ENCODE results near the gene FTSJ3. TPM values are rescaled to one million over a fixed set of nuclear protein-coding genes. Genes with fewer than 3 reads are reported as not detected.

FTSJ3 gene
- total and polyA plus RNA-seq, 5 donors from 2014 or later: 19.9 to 39.4 (median 24.9) TPM

DNA sequence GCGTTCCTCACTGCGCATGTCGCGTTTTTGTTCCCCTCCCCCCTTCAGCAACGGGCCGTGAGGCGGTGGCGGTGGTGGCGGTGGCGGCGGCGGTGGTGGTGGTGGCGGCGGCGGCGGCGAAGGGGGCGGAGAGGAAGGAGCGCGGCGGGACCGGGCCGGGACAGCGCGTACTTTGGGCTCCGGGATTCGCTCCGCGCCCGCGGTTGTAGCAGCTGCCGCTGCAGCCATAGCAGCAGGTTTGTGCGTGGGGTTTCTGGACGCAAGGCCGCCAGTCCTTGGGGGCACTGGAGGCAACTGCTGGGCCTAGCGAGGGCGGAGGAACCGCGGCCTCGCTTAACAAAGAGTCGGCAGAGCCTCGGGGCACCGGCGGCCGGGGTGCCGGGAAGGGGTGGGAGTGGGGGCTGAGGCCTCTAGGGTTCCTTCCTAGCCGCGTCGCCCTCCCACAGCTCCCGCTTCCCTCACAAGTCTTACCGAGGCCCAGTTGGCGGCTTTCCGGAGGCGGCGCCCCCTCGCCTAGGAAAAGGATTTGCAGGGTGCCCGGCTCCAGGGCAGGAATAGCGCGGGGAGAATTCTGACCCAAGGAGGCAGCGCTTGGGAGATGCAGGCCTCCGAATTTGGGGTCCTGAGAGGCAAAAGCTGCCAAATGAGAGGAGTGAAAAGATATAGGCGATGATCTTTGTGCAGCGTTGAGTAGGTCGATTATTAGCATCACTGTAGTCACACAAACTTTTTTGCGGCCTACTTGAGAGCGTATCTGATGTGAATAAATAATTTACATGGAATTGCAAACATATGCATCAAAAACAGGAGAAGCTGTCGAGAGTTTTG, 53.1 kb downstream of the FTSJ3 start, which contains the start of gene DDX42:
Gene DDX42 (plus strand): TSS at position 30 of the 828 bp plus-strand sequence. CDS start 12,880 bp downstream, outside the sequence.
- peaks cover 9% of the 10 kb centered on the region for H3K36me3 Mint-ChIP-seq
- H3K27me3 Mint-ChIP-seq: no peaks in the 10 kb centered on the region
- H3K27ac Mint-ChIP-seq: peak within 1 kb of the TSS; percentile 98 to 99 (median 99)
- Histone ChIP-seq H3K27ac (ENCODE audit: insufficient read depth, low read length, poor library complexity, severe bottlenecking) (peak within 1 kb of the TSS; percentile 99), H3K9me3 (ENCODE audit: control insufficient read depth in 2 of 2, low read length in 2 of 2) (no peaks in the 10 kb centered on the region), H3K4me1 (ENCODE audit: control insufficient read depth, insufficient read depth, low read length, poor library complexity, severe bottlenecking) (peaks cover 73% of the 10 kb centered on the region), H3K27me3 (ENCODE audit: control insufficient read depth, insufficient read depth, low read length) (no peaks in the 10 kb centered on the region), H3K4me3 (ENCODE audit: low read depth, low read length) (peak within 1 kb of the TSS; percentile 97), H3K36me3 (ENCODE audit: control insufficient read depth, insufficient read depth, low read length) (peaks cover 10% of the 10 kb centered on the region)
- peak within 1 kb of the TSS; percentile 96 to 97 (median 97) for H3K4me3 Mint-ChIP-seq
- ATAC-seq (ENCODE audit: low read depth in 2 of 2): no peak
- no peaks in the 10 kb centered on the region for H3K9me3 Mint-ChIP-seq
- peaks cover 22 to 78% (median 46%) of the 10 kb centered on the region in 4 donors for H3K4me1 Mint-ChIP-seq
- peak in 1 of 3 donors; percentile 85 for DNase-seq

DNA sequence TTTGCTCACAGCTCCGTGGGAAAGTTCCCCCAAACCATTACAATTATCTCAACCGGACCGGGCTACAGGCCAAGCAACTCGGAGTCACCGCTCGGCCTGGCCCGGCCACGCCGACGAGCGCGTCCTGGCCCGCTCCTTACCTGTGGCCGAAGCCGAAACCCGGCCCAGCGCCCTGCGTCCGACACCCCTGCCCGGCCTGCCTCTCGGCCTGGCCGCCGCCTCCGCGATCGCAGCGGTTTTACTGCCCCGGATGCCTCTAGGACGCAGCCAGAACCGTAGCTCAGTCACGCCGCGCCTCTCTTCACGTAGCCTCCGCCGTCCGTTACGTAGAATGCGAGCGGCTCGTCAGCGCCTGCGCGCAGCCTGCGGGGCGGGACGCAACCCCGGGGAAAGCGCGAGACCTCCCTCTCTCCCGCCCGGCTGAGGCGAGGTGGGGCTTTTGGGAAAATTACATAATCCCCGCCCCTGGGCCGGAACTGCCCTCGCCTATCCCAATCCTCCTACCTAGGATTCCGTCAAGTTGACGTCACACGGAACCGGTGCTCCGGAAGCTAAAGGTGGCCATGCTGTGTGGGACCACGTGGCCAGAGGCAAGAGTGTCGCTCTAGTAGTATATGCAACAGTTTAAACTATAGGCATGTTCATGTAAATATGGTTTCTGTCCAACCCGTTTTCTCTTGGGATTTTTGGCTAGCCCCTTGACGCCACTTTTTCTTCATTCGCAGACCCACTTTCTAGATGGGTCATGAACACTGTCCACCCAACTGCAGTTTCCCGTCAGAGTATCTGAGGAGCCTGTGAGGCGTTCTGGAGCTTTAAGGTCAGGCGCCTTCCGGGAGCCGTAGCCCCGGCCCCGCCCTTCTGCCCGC, 54.0 kb downstream of the FTSJ3 start, which contains the start of gene CCDC47:
Gene CCDC47 (minus strand): TSS at position 326 of the 869 bp plus-strand sequence. CDS start 7,422 bp downstream, outside the sequence.
- ATAC-seq (ENCODE audit: low read depth in 2 of 2): peak; percentile 89
- H3K4me3 ChIP-seq (ENCODE audit: low read depth, low read length): peak within 1 kb of the TSS; percentile 97
- peaks cover 66% of the 10 kb centered on the region for H3K4me1 ChIP-seq (ENCODE audit: control insufficient read depth, insufficient read depth, low read length, poor library complexity, severe bottlenecking)

DNA sequence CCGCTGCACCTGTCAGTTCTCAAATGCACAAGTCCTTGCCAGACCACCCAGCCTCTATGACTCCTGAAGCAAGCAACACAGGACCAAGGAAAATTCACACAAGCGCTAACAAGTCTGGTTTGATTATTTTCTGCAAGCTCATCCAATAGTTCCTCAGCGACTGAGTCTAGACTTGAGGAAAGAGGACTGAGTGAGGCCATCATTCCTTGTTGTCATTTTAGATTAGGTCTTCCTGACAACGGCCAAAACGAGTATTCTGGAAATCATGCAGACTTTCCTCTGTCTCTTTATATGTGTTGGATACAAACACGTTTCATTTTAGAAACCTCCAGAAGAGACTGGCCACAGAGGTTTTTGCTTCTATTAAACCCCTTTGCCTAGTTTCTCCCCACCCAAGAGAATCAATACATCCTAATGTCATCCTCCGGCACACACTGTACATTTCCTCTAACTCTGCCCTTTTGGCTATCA, 54.6 kb downstream of the FTSJ3 start:
- Histone ChIP-seq H3K27me3 (ENCODE audit: control insufficient read depth, insufficient read depth, low read length) (no peaks in the 10 kb centered on the region), H3K27ac (ENCODE audit: insufficient read depth, low read length, poor library complexity, severe bottlenecking) (peak overlapping the region; percentile 99), H3K36me3 (ENCODE audit: control insufficient read depth, insufficient read depth, low read length) (peaks cover 11% of the 10 kb centered on the region), H3K9me3 (ENCODE audit: control insufficient read depth in 2 of 2, low read length in 2 of 2) (no peaks in the 10 kb centered on the region), H3K4me3 (ENCODE audit: low read depth, low read length) (peak overlapping the region; percentile 95), H3K4me1 (ENCODE audit: control insufficient read depth, insufficient read depth, low read length, poor library complexity, severe bottlenecking) (peaks cover 60% of the 10 kb centered on the region)
- no peaks in the 10 kb centered on the region for H3K27me3 Mint-ChIP-seq
- DNase-seq: peak in 2 of 3 donors; percentile 6 to 18
- peak overlapping the region; percentile 96 to 97 (median 97) for H3K4me3 Mint-ChIP-seq
- no peaks in the 10 kb centered on the region for H3K9me3 Mint-ChIP-seq
- ATAC-seq (ENCODE audit: low read depth in 2 of 2): no peak
- peaks cover 4% of the 10 kb centered on the region for H3K36me3 Mint-ChIP-seq
- peaks cover 25 to 77% (median 42%) of the 10 kb centered on the region in 4 donors for H3K4me1 Mint-ChIP-seq
- peak overlapping the region; percentile 98 to 99 (median 99) for H3K27ac Mint-ChIP-seq

More for the DNA sequence above, 54.0 kb downstream of the FTSJ3 start, which contains the start of gene CCDC47:
- peaks cover 11% of the 10 kb centered on the region for H3K36me3 ChIP-seq (ENCODE audit: control insufficient read depth, insufficient read depth, low read length)
- peaks cover 22 to 79% (median 43%) of the 10 kb centered on the region in 4 donors for H3K4me1 Mint-ChIP-seq
- H3K4me3 Mint-ChIP-seq: peak within 1 kb of the TSS; percentile 96 to 97 (median 97)
- no peaks in the 10 kb centered on the region for H3K9me3 ChIP-seq (ENCODE audit: control insufficient read depth in 2 of 2, low read length in 2 of 2)
- peak within 1 kb of the TSS; percentile 98 to 99 (median 99) for H3K27ac Mint-ChIP-seq
- no peaks in the 10 kb centered on the region for H3K27me3 ChIP-seq (ENCODE audit: control insufficient read depth, insufficient read depth, low read length)
- DNase-seq: peak; percentile 98 to 99 (median 98)
- peaks cover 7% of the 10 kb centered on the region for H3K36me3 Mint-ChIP-seq
- H3K9me3 Mint-ChIP-seq: no peaks in the 10 kb centered on the region
- peak within 1 kb of the TSS; percentile 99 for H3K27ac ChIP-seq (ENCODE audit: insufficient read depth, low read length, poor library complexity, severe bottlenecking)
- H3K27me3 Mint-ChIP-seq: no peaks in the 10 kb centered on the region

Other genes starting within 250 kb of the FTSJ3 start
- gene TACO1, start 226.8 kb downstream of the FTSJ3 start, total RNA-seq: 9.3 TPM
- gene TACO1, start 226.8 kb downstream of the FTSJ3 start, polyA plus RNA-seq: 10 to 100 TPM; 19.3 to 27.3 (median 23.0) TPM
- gene MAP3K3, start 205.2 kb downstream of the FTSJ3 start, total RNA-seq: 72.9 TPM
- gene MAP3K3, start 205.2 kb downstream of the FTSJ3 start, polyA plus RNA-seq: 10 to 100 TPM; 24.2 to 30.4 (median 27.6) TPM
- gene LIMD2, start 127.5 kb downstream of the FTSJ3 start, total RNA-seq: 634 TPM
- gene LIMD2, start 127.5 kb downstream of the FTSJ3 start, polyA plus RNA-seq: 100 to 1,000 TPM; 408 to 478 (median 445) TPM
- gene STRADA, start 85.9 kb downstream of the FTSJ3 start, total RNA-seq: 47.8 TPM
- gene STRADA, start 85.9 kb downstream of the FTSJ3 start, polyA plus RNA-seq: 10 to 100 TPM; 20.0 to 31.9 (median 22.2) TPM
- gene CCDC47, start 54.1 kb downstream of the FTSJ3 start, total RNA-seq: 35.4 TPM
- gene CCDC47, start 54.1 kb downstream of the FTSJ3 start, polyA plus RNA-seq: 10 to 100 TPM; 35.7 to 47.9 (median 41.3) TPM
- 94.3 TPM for gene DDX42, start 53.5 kb downstream of the FTSJ3 start, total RNA-seq
- gene DDX42, start 53.5 kb downstream of the FTSJ3 start, polyA plus RNA-seq: 10 to 100 TPM in 2 of 4 donors, 1 to 10 TPM in 2; 8.2 to 14.7 (median 11.4) TPM
- gene PSMC5, start 232 bp downstream of the FTSJ3 start, total RNA-seq: 84.8 TPM
- 100 to 1,000 TPM; 140 to 222 (median 169) TPM for gene PSMC5, start 232 bp downstream of the FTSJ3 start, polyA plus RNA-seq
- 132 TPM for gene SMARCD2, start 15.0 kb upstream of the FTSJ3 start, total RNA-seq
- 100 to 1,000 TPM; 104 to 149 (median 113) TPM for gene SMARCD2, start 15.0 kb upstream of the FTSJ3 start, polyA plus RNA-seq
- 3.8 TPM for gene CSH2, start 46.0 kb upstream of the FTSJ3 start, total RNA-seq
- gene CSH2, start 46.0 kb upstream of the FTSJ3 start, polyA plus RNA-seq: not detected
- gene GH2, start 54.3 kb upstream of the FTSJ3 start, total RNA-seq: not detected
- not detected for gene GH2, start 54.3 kb upstream of the FTSJ3 start, polyA plus RNA-seq
- gene CSH1, start 68.9 kb upstream of the FTSJ3 start, total RNA-seq: 11.7 TPM
- gene CSH1, start 68.9 kb upstream of the FTSJ3 start, polyA plus RNA-seq: not detected
- gene CSHL1, start 83.6 kb upstream of the FTSJ3 start, total RNA-seq: not detected
- not detected for gene CSHL1, start 83.6 kb upstream of the FTSJ3 start, polyA plus RNA-seq
- not detected for gene GH1, start 91.2 kb upstream of the FTSJ3 start, total RNA-seq
- under 1 TPM in 1 of 4 donors, not detected in 3; 0.50 TPM for gene GH1, start 91.2 kb upstream of the FTSJ3 start, polyA plus RNA-seq
- 31.4 TPM for gene CD79B, start 104.7 kb upstream of the FTSJ3 start, total RNA-seq
- gene CD79B, start 104.7 kb upstream of the FTSJ3 start, polyA plus RNA-seq: 10 to 100 TPM; 59.0 to 85.1 (median 67.9) TPM
- not detected for gene SCN4A, start 145.3 kb upstream of the FTSJ3 start, total RNA-seq
- gene SCN4A, start 145.3 kb upstream of the FTSJ3 start, polyA plus RNA-seq: not detected
- gene PRR29, start 170.7 kb upstream of the FTSJ3 start, total RNA-seq: 0.52 TPM
- gene PRR29, start 170.7 kb upstream of the FTSJ3 start, polyA plus RNA-seq: 1 to 10 TPM; 3.9 to 6.9 (median 6.2) TPM
- 106 TPM for gene ICAM2, start 193.0 kb upstream of the FTSJ3 start, total RNA-seq
- gene ICAM2, start 193.0 kb upstream of the FTSJ3 start, polyA plus RNA-seq: 100 to 1,000 TPM; 465 to 625 (median 548) TPM